Motor neuron (in vitro differentiated cells): ENCODE measurements around the gene FSHR. TPM values are rescaled to one million over a fixed set of nuclear protein-coding genes. Genes with fewer than 3 reads are reported as not detected.

ENCODE experiments used
- ATAC-seq, 8 experiments: fragments of 200-7000 bp; cut with Tn5 transposase; replicated peaks in 6 of 8; 2 replicates each; pipeline ENCODE4 v1.8.0; 2021; ENCODE audit warnings: mild to moderate bottlenecking in 8 of 8, moderate library complexity in 8 of 8
- H3K27ac ChIP-seq, 2 donors: fragments of 250-450 bp; sonication (Bioruptor Pico); 2 replicates each; pipeline ENCODE4 v1.9.0; 2021; ENCODE audit warnings: antibody characterized with exemption in 2 of 2, mild to moderate bottlenecking in 2 of 2, moderate library complexity in 1 of 2
- H3K4me1 ChIP-seq, 2 donors: fragments of 250-450 bp; sonication (Bioruptor Pico); replicated peaks in 1 of 2; 2 replicates each; pipeline ENCODE4 v1.6.1; 2021; ENCODE audit warnings: antibody characterized with exemption in 2 of 2, mild to moderate bottlenecking in 2 of 2, moderate library complexity in 1 of 2
- H3K4me3 ChIP-seq, 5 donors: fragments of 250-450 bp; sonication (Bioruptor Pico); 2 replicates each; pipeline ENCODE4 v1.9.0; 2021; ENCODE audit warnings: antibody characterized with exemption in 5 of 5, mild to moderate bottlenecking in 5 of 5, moderate library complexity in 4 of 5
- WGBS, 10 experiments: fragments of 450-650 bp; shearing (Covaris generic); methylation state at CpG; one replicate each; pipeline ENCODE4 v1.0.0; 2022; 5-methylcytosine and 5-hydroxymethylcytosine counted together
- in situ Hi-C, 9 experiments: fragments of 400-800 bp; cut with MboI; loops; one replicate each; pipeline ENCODE4 v1.15.0; 2021; ENCODE audit warnings: low sequenced_read_pairs in 9 of 9, low pct_unique_long_range_greater_than_20kb in 2 of 9; ENCODE audit not compliant: unreplicated experiment in 9 of 9
- total RNA-seq, 8 experiments: library from RNA; unstranded; fragments of 300-600 nt; gene quantifications; 2 replicates each; pipeline versions ENCODE4 v1.2.3 to v1.2.4, GENCODE V29; 2022

FSHR gene
- total RNA-seq, 8 experiments from 2014 or later = 0.05 to 0.31 (median 0.17) TPM; not detected in 4

- in situ Hi-C loops = no loop called here
- Histone ChIP-seq H3K27ac (no peak overlapping the region), H3K4me3 (no peak overlapping the region), H3K4me1 (peaks cover 13 to 16% of the 10 kb centered on the region in 2 donors)
- ATAC-seq = no peak
- 0 to 83% (median 47%) methylated on average over 1 to 3 of the region's 3 CpGs for WGBS, 10 experiments
Observed at GRCh38 chr2:49108436-49108835, 45.9 kb downstream of the FSHR start.

GRCh38 chr2:49105506-49105905 lies 48.8 kb downstream of the FSHR start:
- no peak for ATAC-seq
- H3K27ac ChIP-seq = no peak overlapping the region
- H3K4me3 ChIP-seq = no peak overlapping the region
- 0 to 83% (median 67%) methylated on average over 1 to 2 of the region's 2 CpGs; no CpG with 5 or more reads in 1 of the 10 experiments for WGBS, 10 experiments
- in situ Hi-C loops = no loop called here
- peaks cover under 1% of the 10 kb centered on the region in 2 donors for H3K4me1 ChIP-seq

GRCh38 chr2:49102146-49102545 lies 52.2 kb downstream of the FSHR start:
- no peaks in the 10 kb centered on the region for H3K4me1 ChIP-seq
- H3K27ac ChIP-seq = no peak overlapping the region
- 17 to 100% (median 67%) methylated on average over 1 of the region's 1 CpG; no CpG with 5 or more reads in 3 of the 10 experiments for WGBS, 10 experiments
- no peak overlapping the region for H3K4me3 ChIP-seq
- ATAC-seq = no peak
- in situ Hi-C loops = no loop called here

- no peak overlapping the region for H3K27ac ChIP-seq
- no peak for ATAC-seq
- no peak overlapping the region for H3K4me3 ChIP-seq
- in situ Hi-C loops = no loop called here
- no peaks in the 10 kb centered on the region for H3K4me1 ChIP-seq
- 0 to 59% (median 27%) methylated on average over 1 to 2 of the region's 2 CpGs; no CpG with 5 or more reads in 2 of the 10 experiments for WGBS, 10 experiments
Observed at GRCh38 chr2:49080681-49081080, 73.6 kb downstream of the FSHR start.

- whole genome bisulfite sequencing, 10 experiments = 0 to 84% (median 54%) methylated on average over 1 to 2 of the region's 2 CpGs
Observed at GRCh38 chr2:49070716-49071115, 83.6 kb downstream of the FSHR start.

GRCh38 chr2:49069829-49070228 lies 84.5 kb downstream of the FSHR start:
- Histone ChIP-seq H3K4me3 (no peak overlapping the region), H3K4me1 (no peaks in the 10 kb centered on the region), H3K27ac (no peak overlapping the region)
- in situ Hi-C loops = no loop called here
- ATAC-seq = peak in 1 of 8 experiments; percentile 17
- 0 to 79% (median 13%) methylated on average over 1 of the region's 1 CpG; no CpG with 5 or more reads in 3 of the 10 experiments for WGBS, 10 experiments

More at GRCh38 chr2:49070716-49071115, 83.6 kb downstream of the FSHR start:
- no peak overlapping the region for H3K4me3 ChIP-seq
- H3K27ac ChIP-seq = no peak overlapping the region
- ATAC-seq = peak in 1 of 8 experiments; percentile 46
- in situ Hi-C loops = no loop called here
- H3K4me1 ChIP-seq = no peaks in the 10 kb centered on the region

- Histone ChIP-seq H3K27ac (no peak overlapping the region), H3K4me1 (no peaks in the 10 kb centered on the region), H3K4me3 (no peak overlapping the region)
- in situ Hi-C loops = no loop called here
- ATAC-seq = no peak
Observed at GRCh38 chr2:49068613-49069012, 85.7 kb downstream of the FSHR start.

GRCh38 chr2:49067971-49068370 lies 86.3 kb downstream of the FSHR start:
- Histone ChIP-seq H3K4me3 (no peak overlapping the region), H3K4me1 (no peaks in the 10 kb centered on the region), H3K27ac (no peak overlapping the region)
- 0 to 90% (median 72%) methylated on average over 1 to 2 of the region's 2 CpGs; no CpG with 5 or more reads in 4 of the 10 experiments for WGBS, 10 experiments
- no peak for ATAC-seq
- in situ Hi-C loops = no loop called here

GRCh38 chr2:49053156-49053555 lies 101.2 kb downstream of the FSHR start:
- H3K4me3 ChIP-seq = no peak overlapping the region
- in situ Hi-C loops = no loop called here
- peak in 1 of 8 experiments; percentile 51 for ATAC-seq
- 0 to 92% (median 45%) methylated on average over 1 to 2 of the region's 2 CpGs for WGBS, 10 experiments
- peaks cover 0 to 6% of the 10 kb centered on the region in 2 donors for H3K4me1 ChIP-seq
- H3K27ac ChIP-seq = no peak overlapping the region

- in situ Hi-C loops = no loop called here
- no peak for ATAC-seq
- Histone ChIP-seq H3K27ac (no peak overlapping the region), H3K4me1 (peaks cover 8 to 22% of the 10 kb centered on the region in 2 donors), H3K4me3 (no peak overlapping the region)
Observed at GRCh38 chr2:49050265-49050664, 104.0 kb downstream of the FSHR start.

GRCh38 chr2:49049161-49049560 lies 105.2 kb downstream of the FSHR start:
- peak in 1 of 8 experiments; percentile 29 for ATAC-seq
- Histone ChIP-seq H3K4me3 (no peak overlapping the region), H3K4me1 (peaks cover 19 to 33% of the 10 kb centered on the region in 2 donors), H3K27ac (no peak overlapping the region)
- 0 to 91% (median 67%) methylated on average over 1 of the region's 1 CpG; no CpG with 5 or more reads in 3 of the 10 experiments for WGBS, 10 experiments
- in situ Hi-C loops = no loop called here

GRCh38 chr2:49045083-49045482 lies 109.2 kb downstream of the FSHR start:
- Histone ChIP-seq H3K27ac (peak overlapping the region in 1 of 2 donors; percentile 59), H3K4me3 (no peak overlapping the region), H3K4me1 (peaks cover 27 to 65% of the 10 kb centered on the region in 2 donors)
- in situ Hi-C loops = no loop called here
- 0 to 100% (median 80%) methylated on average over 1 of the region's 1 CpG; no CpG with 5 or more reads in 1 of the 10 experiments for WGBS, 10 experiments
- ATAC-seq = no peak

- ATAC-seq = peak in 6 of 8 experiments; percentile 71 to 96 (median 88)
Observed at GRCh38 chr2:49044350-49045079, 109.8 kb downstream of the FSHR start.

More at GRCh38 chr2:49044350-49045079, 109.8 kb downstream of the FSHR start:
- in situ Hi-C loops = no loop called here
- H3K4me1 ChIP-seq = peaks cover 27 to 65% of the 10 kb centered on the region in 2 donors
- H3K27ac ChIP-seq = peak overlapping the region; percentile 16 to 59
- 0 to 43% (median 25%) methylated on average over 1 of the region's 1 CpG; no CpG with 5 or more reads in 4 of the 10 experiments for WGBS, 10 experiments
- H3K4me3 ChIP-seq = no peak overlapping the region
